ENCODE data around the gene ENTPD5. TPM values are rescaled to one million over a fixed set of nuclear protein-coding genes. Genes with fewer than 3 reads are reported as not detected.
A peak's percentile ranks its signal among the peaks of the same experiment; 100 is the strongest.
"Not testable (repeated sequence)": the region's sequence is repeated elsewhere in the genome, so short reads cannot be mapped to it uniquely, and the experiment has no call there.

The ENTPD5 gene
- total RNA-seq, 8 experiments from 2014 or later: 5.1 to 32.0 (median 9.5) TPM

DNA sequence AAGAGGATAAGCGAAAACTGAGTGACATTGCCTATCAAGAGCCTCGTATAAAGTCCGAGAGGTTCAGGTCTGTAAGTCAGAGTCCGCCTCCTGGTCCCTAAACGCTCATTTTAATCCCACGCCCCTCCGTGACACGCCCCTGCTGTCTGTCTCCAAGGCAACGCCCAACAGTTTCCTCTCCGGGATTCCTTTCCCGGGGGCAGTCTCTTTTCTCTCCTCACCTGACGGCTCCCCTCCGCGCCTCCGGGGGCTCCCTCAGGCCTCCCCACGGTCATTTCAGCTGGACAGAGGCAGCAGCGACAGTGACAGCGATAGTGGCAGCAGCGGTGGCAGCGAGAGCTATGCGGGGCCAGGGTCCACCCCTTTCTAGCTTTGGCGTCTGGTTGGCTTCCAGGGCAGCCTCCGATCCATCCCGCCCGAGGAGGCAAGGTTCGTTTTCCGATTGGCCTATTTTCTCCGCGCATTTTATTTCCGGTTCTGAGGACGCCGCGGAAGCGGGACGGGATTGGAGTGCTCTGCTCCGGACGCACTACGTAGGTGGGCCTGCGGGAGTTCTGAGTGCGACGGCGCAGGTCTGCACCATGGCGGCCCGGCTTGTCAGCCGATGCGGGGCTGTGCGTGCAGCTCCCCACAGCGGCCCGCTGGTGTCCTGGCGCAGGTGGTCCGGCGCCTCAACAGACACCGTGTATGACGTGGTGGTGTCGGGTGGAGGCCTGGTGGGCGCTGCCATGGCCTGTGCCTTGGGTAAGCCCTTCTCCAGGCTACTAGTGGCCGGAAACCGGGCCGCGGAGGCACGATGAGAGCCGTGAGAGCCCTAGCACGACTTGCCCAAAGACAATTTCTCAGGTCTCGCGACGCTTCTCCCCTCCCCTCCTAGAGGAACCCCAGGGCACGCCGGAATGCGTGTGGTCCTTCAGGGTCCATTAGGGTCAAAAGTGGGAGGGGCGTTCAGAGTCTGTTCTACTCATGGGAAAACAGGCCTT is 69.0 kb downstream of the ENTPD5 start, which contains the start of the genes COQ6 and FAM161B:
TSS of gene COQ6 (plus strand) at position 551 of the 983 bp plus-strand sequence. CDS start at position 582, 31 bp downstream.
TSS of gene FAM161B (minus strand) at position 343 of the 983 bp plus-strand sequence. CDS start at position 275, 68 bp downstream.
- H3K27ac ChIP-seq: peak within 1 kb of the TSS; percentile 94 to 97
- peaks cover 6 to 11% of the 10 kb centered on the region in 2 donors for H3K4me1 ChIP-seq (replicated peaks in 1 of 2)
- WGBS, 10 experiments: 0 to 3% (median 2%) methylated on average over 1 to 18 of the region's 70 CpGs; no CpG with 5 or more reads in 1 of the 10 experiments
- peak within 1 kb of the TSS; percentile 49 to 95 (median 62) for H3K4me3 ChIP-seq
- ATAC-seq (replicated peaks in 6 of 8): peak; percentile 93 to 96 (median 94)
- in situ Hi-C loops (cut with MboI; ENCODE audit: low pct_unique_long_range_greater_than_20kb in 2 of 9, low sequenced_read_pairs in 9 of 9, unreplicated experiment in 9 of 9): no loop called here

- Histone ChIP-seq H3K4me1 (replicated peaks in 1 of 2) (peaks cover 4 to 6% of the 10 kb centered on the region in 2 donors), H3K27ac (no peak overlapping the region), H3K4me3 (no peak overlapping the region)
- in situ Hi-C loops (cut with MboI; ENCODE audit: low pct_unique_long_range_greater_than_20kb in 2 of 9, low sequenced_read_pairs in 9 of 9, unreplicated experiment in 9 of 9): no loop called here
- WGBS, 10 experiments: 47 to 90% (median 75%) methylated on average over 1 to 3 of the region's 4 CpGs; no CpG with 5 or more reads in 3 of the 10 experiments
- ATAC-seq (replicated peaks in 6 of 8): no peak
These were observed 73.9 kb downstream of the ENTPD5 start for GRCh38 chr14:73945159-73945670.

DNA sequence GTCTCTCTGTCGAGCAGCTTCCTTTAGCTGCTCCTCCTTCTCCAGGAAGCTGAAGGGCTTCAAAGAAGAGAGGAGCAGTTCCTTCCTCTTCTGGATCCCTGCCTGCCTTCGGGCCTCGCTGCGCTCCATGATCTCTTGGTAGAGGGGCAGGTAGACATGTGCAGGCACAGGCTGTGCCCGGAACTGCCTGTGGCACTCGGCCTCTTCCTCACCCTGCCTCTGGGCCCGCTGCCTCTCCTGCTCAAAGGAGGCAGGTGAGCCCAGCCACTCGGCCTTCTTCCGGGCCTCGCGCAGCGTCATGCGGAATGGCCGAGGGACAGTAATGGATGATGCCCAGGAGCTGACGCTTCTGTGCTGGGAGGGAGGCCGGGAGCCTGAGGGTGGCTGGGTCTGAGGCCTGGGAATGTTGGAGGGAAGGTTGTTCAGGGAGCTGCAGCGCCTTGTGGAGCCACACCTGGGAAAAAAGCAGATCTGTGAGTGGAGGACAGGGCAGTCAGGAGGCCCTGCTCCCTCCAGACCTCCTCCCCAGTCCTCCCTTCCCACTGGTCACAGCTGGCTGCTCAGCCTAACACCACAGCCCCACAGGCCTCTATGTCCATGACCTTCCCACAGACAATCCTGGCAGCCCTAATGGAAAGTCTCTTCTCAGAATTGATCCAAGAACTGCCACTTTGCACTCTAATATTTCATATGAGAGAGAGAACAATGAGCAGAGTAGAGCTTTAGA is 74.5 kb downstream of the ENTPD5 start:
- no peak for ATAC-seq (replicated peaks in 6 of 8)
- Histone ChIP-seq H3K27ac (no peak overlapping the region), H3K4me1 (replicated peaks in 1 of 2) (peaks cover 4 to 6% of the 10 kb centered on the region in 2 donors), H3K4me3 (no peak overlapping the region)
- in situ Hi-C loops (cut with MboI; ENCODE audit: low pct_unique_long_range_greater_than_20kb in 2 of 9, low sequenced_read_pairs in 9 of 9, unreplicated experiment in 9 of 9): no loop called here
- WGBS, 10 experiments: 79 to 100% (median 83%) methylated on average over 1 to 7 of the region's 17 CpGs; no CpG with 5 or more reads in 4 of the 10 experiments

- in situ Hi-C loops (cut with MboI; ENCODE audit: low pct_unique_long_range_greater_than_20kb in 2 of 9, low sequenced_read_pairs in 9 of 9, unreplicated experiment in 9 of 9): no loop called here
- no peak overlapping the region for H3K4me3 ChIP-seq
- 0 to 80% (median 40%) methylated on average over 1 to 2 of the region's 4 CpGs; no CpG with 5 or more reads in 1 of the 10 experiments for WGBS, 10 experiments
- peak in 2 of 8 experiments; percentile 70 to 90 for ATAC-seq (replicated peaks in 6 of 8)
- no peaks in the 10 kb centered on the region for H3K4me1 ChIP-seq (replicated peaks in 1 of 2)
- no peak overlapping the region for H3K27ac ChIP-seq
These were observed 76.0 kb downstream of the ENTPD5 start for GRCh38 chr14:73943083-73943482.

DNA sequence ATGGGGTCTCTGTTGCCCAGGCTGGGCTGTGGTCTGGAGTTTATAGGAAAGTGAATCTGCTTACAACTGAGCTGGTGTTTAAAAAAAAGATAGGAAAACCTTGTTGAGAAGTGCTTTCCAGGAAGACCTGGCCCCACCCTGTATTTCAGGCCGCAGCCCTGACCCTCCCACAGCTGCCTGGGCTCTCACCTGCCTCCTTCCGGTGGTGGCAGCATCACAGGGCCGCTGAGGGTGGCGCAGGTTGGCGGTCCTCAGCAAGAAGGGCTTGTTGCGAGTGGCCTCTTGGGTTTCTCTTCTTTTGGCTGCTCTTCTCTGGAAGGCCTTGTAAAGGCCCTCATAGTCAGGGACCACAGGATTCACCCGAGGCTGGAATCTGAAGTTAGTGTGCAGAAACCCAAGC is 76.9 kb downstream of the ENTPD5 start:
- Histone ChIP-seq H3K4me1 (replicated peaks in 1 of 2) (peaks cover 0 to 2% of the 10 kb centered on the region in 2 donors), H3K27ac (no peak overlapping the region), H3K4me3 (no peak overlapping the region)
- in situ Hi-C loops (cut with MboI; ENCODE audit: low pct_unique_long_range_greater_than_20kb in 2 of 9, low sequenced_read_pairs in 9 of 9, unreplicated experiment in 9 of 9): no loop called here
- 93 to 100% (median 97%) methylated on average over 1 to 5 of the region's 7 CpGs; no CpG with 5 or more reads in 6 of the 10 experiments for WGBS, 10 experiments
- ATAC-seq (replicated peaks in 6 of 8): no peak

DNA sequence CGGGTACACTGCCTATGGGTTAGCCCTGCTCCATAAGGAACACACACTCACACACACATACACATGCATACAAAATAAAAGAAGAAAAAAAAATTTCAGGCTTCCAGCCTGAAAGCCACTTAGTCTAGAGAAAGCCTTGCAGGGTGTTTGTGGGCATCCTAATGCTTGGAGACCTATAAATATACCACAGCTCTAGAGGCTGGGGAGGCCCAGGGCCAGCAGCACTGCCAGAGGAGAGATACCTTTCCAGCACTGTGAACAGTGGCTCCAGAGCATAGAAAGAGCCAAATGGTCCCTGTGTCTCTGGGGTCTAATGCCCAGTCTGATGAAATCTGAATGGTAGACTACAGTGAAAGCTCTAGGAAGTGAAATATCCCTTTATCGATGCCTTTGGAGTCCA is 82.1 kb downstream of the ENTPD5 start:
- ATAC-seq (replicated peaks in 6 of 8): peak in 3 of 8 experiments; percentile 12 to 45 (median 40)
- in situ Hi-C loops (cut with MboI; ENCODE audit: low pct_unique_long_range_greater_than_20kb in 2 of 9, low sequenced_read_pairs in 9 of 9, unreplicated experiment in 9 of 9): no loop called here
- Histone ChIP-seq H3K4me3 (no peak overlapping the region), H3K27ac (no peak overlapping the region), H3K4me1 (replicated peaks in 1 of 2) (peaks cover 13 to 17% of the 10 kb centered on the region in 2 donors)
- WGBS, 10 experiments: 60 to 100% (median 95%) methylated on average over 1 to 2 of the region's 2 CpGs; no CpG with 5 or more reads in 2 of the 10 experiments

DNA sequence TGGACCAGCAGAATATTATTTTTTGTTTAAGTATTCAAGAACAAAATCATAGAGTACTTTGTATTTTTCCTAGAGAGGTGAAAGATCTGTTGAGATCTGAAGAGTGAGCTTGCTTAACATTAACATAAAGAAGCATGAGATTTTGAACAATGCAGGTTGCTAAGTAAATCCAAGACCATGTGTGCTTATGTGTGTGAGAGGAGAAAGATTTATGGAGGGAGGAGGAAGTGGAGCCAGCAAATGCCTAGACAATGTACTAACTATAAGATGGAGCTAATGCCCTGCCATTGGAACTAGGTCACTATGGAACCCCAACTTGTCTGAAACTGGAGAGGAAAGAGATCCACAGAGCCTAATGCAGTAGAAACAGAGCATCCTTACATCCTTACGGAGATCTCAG is 82.5 kb downstream of the ENTPD5 start:
- 67 to 100% (median 95%) methylated on average over 1 of the region's 1 CpG; no CpG with 5 or more reads in 6 of the 10 experiments for WGBS, 10 experiments
- Histone ChIP-seq H3K27ac (no peak overlapping the region), H3K4me3 (no peak overlapping the region)

DNA sequence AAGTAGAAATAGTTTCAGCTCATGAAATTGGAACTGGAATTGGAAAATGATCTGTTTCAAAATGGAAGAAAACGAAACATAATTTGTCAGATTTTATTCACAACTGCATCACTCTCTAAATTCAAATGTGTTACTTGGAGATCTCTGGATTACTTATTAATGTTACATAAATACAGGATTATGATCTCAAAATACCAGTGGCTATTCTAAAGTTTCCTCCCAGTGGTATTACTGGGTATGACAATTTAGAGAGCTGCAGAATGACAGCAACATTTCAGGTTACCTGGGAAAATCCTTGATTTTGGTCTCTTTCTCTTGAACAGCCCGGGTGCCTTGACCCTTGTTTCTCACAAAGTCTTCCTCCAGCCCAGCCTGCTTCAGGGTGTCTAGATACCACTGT is 83.4 kb downstream of the ENTPD5 start:
- ATAC-seq (replicated peaks in 6 of 8): peak in 3 of 8 experiments; percentile 22 to 53 (median 24)
- WGBS, 10 experiments: 13 to 100% (median 89%) methylated on average over 1 to 2 of the region's 2 CpGs
- in situ Hi-C loops (cut with MboI; ENCODE audit: low pct_unique_long_range_greater_than_20kb in 2 of 9, low sequenced_read_pairs in 9 of 9, unreplicated experiment in 9 of 9): no loop called here
- H3K27ac ChIP-seq: no peak overlapping the region
- H3K4me3 ChIP-seq: no peak overlapping the region
- peaks cover 13 to 17% of the 10 kb centered on the region in 2 donors for H3K4me1 ChIP-seq (replicated peaks in 1 of 2)

More for the DNA sequence above, 82.5 kb downstream of the ENTPD5 start:
- ATAC-seq (replicated peaks in 6 of 8): peak in 6 of 8 experiments; percentile 40 to 97 (median 76)
- H3K4me1 ChIP-seq (replicated peaks in 1 of 2): peaks cover 13 to 17% of the 10 kb centered on the region in 2 donors
- in situ Hi-C loops (cut with MboI; ENCODE audit: low pct_unique_long_range_greater_than_20kb in 2 of 9, low sequenced_read_pairs in 9 of 9, unreplicated experiment in 9 of 9): no loop called here

DNA sequence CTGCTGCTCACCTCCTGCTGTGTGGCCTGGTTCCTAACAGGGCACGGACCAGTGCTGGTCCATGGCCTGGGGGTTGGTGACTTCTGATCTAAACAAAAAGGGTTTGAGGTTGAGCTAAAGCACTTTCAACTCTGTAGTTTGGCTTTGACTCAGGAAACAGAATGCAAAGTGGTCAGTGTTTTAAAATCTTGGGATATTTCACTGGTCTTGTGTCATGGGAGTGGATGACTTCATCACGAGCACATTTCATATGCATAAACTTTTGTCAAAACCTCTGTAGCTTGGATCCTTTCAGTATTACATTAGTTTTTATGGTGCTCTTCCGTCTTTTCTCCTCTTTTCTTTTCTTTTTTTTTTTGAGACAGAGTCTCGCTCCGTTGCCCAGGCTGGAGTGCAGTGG is 94.8 kb downstream of the ENTPD5 start:
- Histone ChIP-seq H3K4me3 (no peak overlapping the region), H3K4me1 (replicated peaks in 1 of 2) (no peaks in the 10 kb centered on the region), H3K27ac (no peak overlapping the region)
- peak in 1 of 8 experiments; percentile 33 for ATAC-seq (replicated peaks in 6 of 8)
- in situ Hi-C loops (cut with MboI; ENCODE audit: low pct_unique_long_range_greater_than_20kb in 2 of 9, low sequenced_read_pairs in 9 of 9, unreplicated experiment in 9 of 9): no loop called here
- 17 to 100% (median 89%) methylated on average over 1 to 4 of the region's 5 CpGs; no CpG with 5 or more reads in 1 of the 10 experiments for WGBS, 10 experiments

DNA sequence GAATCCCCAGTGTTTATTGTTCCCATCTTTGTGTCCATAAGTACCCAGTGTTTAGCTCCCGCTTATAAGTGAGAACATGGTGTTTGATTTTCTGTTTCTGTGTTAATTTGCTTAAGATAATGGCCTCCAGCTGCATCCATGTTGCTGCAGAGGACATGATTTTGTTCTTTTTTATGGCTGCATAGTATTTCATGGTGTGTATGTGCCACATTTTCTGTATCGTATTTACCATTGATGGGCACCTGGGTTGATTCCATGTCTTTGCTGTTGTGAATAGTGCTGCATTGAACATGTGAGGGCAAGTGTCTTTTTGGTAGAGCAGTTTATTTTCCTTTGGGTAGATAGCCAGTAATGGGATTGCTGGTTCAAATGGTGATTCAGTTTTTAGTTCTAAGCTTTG is 99.6 kb downstream of the ENTPD5 start:
- H3K4me1 ChIP-seq (replicated peaks in 1 of 2); H3K27ac ChIP-seq; H3K4me3 ChIP-seq; ATAC-seq (replicated peaks in 6 of 8); in situ Hi-C loops (cut with MboI; ENCODE audit: low pct_unique_long_range_greater_than_20kb in 2 of 9, low sequenced_read_pairs in 9 of 9, unreplicated experiment in 9 of 9): not testable (repeated sequence)
- 75 to 100% (median 100%) methylated on average over 1 to 2 of the region's 2 CpGs for WGBS, 10 experiments

- 60 to 100% (median 85%) methylated on average over 1 to 4 of the region's 6 CpGs; no CpG with 5 or more reads in 2 of the 10 experiments for WGBS, 10 experiments
- no peak overlapping the region for H3K4me3 ChIP-seq
- no peaks in the 10 kb centered on the region for H3K4me1 ChIP-seq (replicated peaks in 1 of 2)
- no peak overlapping the region for H3K27ac ChIP-seq
- in situ Hi-C loops (cut with MboI; ENCODE audit: low pct_unique_long_range_greater_than_20kb in 2 of 9, low sequenced_read_pairs in 9 of 9, unreplicated experiment in 9 of 9): no loop called here
- ATAC-seq (replicated peaks in 6 of 8): no peak
These were observed 102.8 kb downstream of the ENTPD5 start for GRCh38 chr14:73916324-73916723.

DNA sequence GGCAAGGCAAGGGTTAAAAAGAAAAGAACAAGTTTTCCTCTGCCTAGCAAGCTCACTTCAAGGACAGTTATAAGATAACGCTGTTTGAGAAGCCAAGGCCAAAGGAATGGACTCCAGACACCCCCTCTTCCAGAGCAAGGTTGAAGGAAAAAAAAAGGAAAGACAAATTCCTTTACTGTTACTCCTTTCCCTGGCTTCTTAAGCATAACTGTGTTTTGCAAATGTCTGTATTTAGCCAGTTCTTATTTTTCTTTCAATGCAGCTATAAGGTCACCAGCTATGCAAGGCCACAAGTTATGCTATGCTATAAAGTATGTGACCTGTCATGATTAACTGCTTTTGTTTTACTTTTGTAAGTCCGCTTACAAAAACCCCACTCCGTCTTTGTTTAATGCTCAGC is 105.8 kb downstream of the ENTPD5 start:
- Histone ChIP-seq H3K27ac (no peak overlapping the region), H3K4me3 (no peak overlapping the region), H3K4me1 (replicated peaks in 1 of 2) (no peaks in the 10 kb centered on the region)
- no peak for ATAC-seq (replicated peaks in 6 of 8)
- WGBS, 10 experiments: 67 to 100% (median 94%) methylated on average over 2 to 3 of the region's 3 CpGs; no CpG with 5 or more reads in 1 of the 10 experiments
- in situ Hi-C loops (cut with MboI; ENCODE audit: low pct_unique_long_range_greater_than_20kb in 2 of 9, low sequenced_read_pairs in 9 of 9, unreplicated experiment in 9 of 9): no loop called here

All from motor neuron (in vitro differentiated cells).